ENCODE results near the gene TM4SF4. TPM values are rescaled to one million over a fixed set of nuclear protein-coding genes. Genes with fewer than 3 reads are reported as not detected.
A peak's percentile ranks its signal among the peaks of the same experiment; 100 is the strongest.

The TM4SF4 gene
- total and polyA plus RNA-seq, 2 donors (not counting 1 experiment from before 2014, with no cell fraction given) = 1.7 TPM

GRCh38 chr3:149448331-149448831 is 26.1 kb upstream of the TM4SF4 start:
- peak; percentile 70 to 88 for DNase-seq (ENCODE audit: low read depth in 2 of 2)
- peaks cover 25% of the 10 kb centered on the region for H3K4me1 ChIP-seq (ENCODE audit: control insufficient read depth, extremely low read depth, insufficient read depth, low read length)
- TF ChIP-seq EZH2 (IDR thresholded peaks at IDR 0.05; ENCODE audit: low read length, missing control alignments) (no peak), CTCF (conservative IDR thresholded peaks at IDR 0.05 in 1 of 2, IDR thresholded peaks at IDR 0.05 in 1 of 2; ENCODE audit: low read depth in 1 of 2, low read length in 2 of 2) (no peak)
- no peaks in the 10 kb centered on the region for H4K20me1 ChIP-seq (ENCODE audit: control insufficient read depth, extremely low read depth, insufficient read depth, low read length)
- no peak overlapping the region for H3K4me3 ChIP-seq (replicated peaks in 1 of 4; ENCODE audit: control extremely low read depth in 1 of 4, insufficient read depth in 1 of 4, low read depth in 3 of 4, low read length in 4 of 4)
- no peaks in the 10 kb centered on the region for H3K79me2 ChIP-seq (ENCODE audit: control insufficient read depth, insufficient read depth, low read length)
- H3K36me3 ChIP-seq (ENCODE audit: control insufficient read depth, insufficient read depth, low read length) = no peaks in the 10 kb centered on the region
- H3K9ac ChIP-seq (ENCODE audit: insufficient read depth, low read length) = no peak overlapping the region
- peak overlapping the region; percentile 7 for H3K27ac ChIP-seq (ENCODE audit: insufficient read depth, low read length)
- no peaks in the 10 kb centered on the region for H3K9me3 ChIP-seq (ENCODE audit: control insufficient read depth, insufficient read depth, low read depth, low read length)
- H3K27me3 ChIP-seq (ENCODE audit: control insufficient read depth, insufficient read depth, low read length) = no peaks in the 10 kb centered on the region
- H3K4me2 ChIP-seq (ENCODE audit: extremely low read depth, insufficient read depth, low read length) = peak overlapping the region; percentile 5
- H2AFZ ChIP-seq (ENCODE audit: low read length) = no peak overlapping the region

- no peaks in the 10 kb centered on the region for H4K20me1 ChIP-seq (ENCODE audit: control insufficient read depth, extremely low read depth, insufficient read depth, low read length)
- H3K36me3 ChIP-seq (ENCODE audit: control insufficient read depth, insufficient read depth, low read length) = no peaks in the 10 kb centered on the region
- H3K4me1 ChIP-seq (ENCODE audit: control insufficient read depth, extremely low read depth, insufficient read depth, low read length) = peaks cover 20% of the 10 kb centered on the region
- no peaks in the 10 kb centered on the region for H3K27me3 ChIP-seq (ENCODE audit: control insufficient read depth, insufficient read depth, low read length)
- H3K9me3 ChIP-seq (ENCODE audit: control insufficient read depth, insufficient read depth, low read depth, low read length) = no peaks in the 10 kb centered on the region
- H3K4me3 ChIP-seq (replicated peaks in 1 of 4; ENCODE audit: control extremely low read depth in 1 of 4, insufficient read depth in 1 of 4, low read depth in 3 of 4, low read length in 4 of 4) = no peak overlapping the region
- no peak overlapping the region for H3K4me2 ChIP-seq (ENCODE audit: extremely low read depth, insufficient read depth, low read length)
- TF ChIP-seq CTCF (conservative IDR thresholded peaks at IDR 0.05 in 1 of 2, IDR thresholded peaks at IDR 0.05 in 1 of 2; ENCODE audit: low read depth in 1 of 2, low read length in 2 of 2) = no peak
- no peak for TF ChIP-seq EZH2 (IDR thresholded peaks at IDR 0.05; ENCODE audit: low read length, missing control alignments)
- H2AFZ ChIP-seq (ENCODE audit: low read length) = no peak overlapping the region
- no peak overlapping the region for H3K9ac ChIP-seq (ENCODE audit: insufficient read depth, low read length)
- H3K27ac ChIP-seq (ENCODE audit: insufficient read depth, low read length) = peak overlapping the region; percentile 7
- H3K79me2 ChIP-seq (ENCODE audit: control insufficient read depth, insufficient read depth, low read length) = no peaks in the 10 kb centered on the region
- DNase-seq (ENCODE audit: low read depth in 2 of 2) = no peak
Measured at GRCh38 chr3:149449182-149449581, 25.3 kb upstream of the TM4SF4 start.

GRCh38 chr3:149449799-149450198 is 24.7 kb upstream of the TM4SF4 start:
- Histone ChIP-seq H3K4me3 (replicated peaks in 1 of 4; ENCODE audit: control extremely low read depth in 1 of 4, insufficient read depth in 1 of 4, low read depth in 3 of 4, low read length in 4 of 4) (no peak overlapping the region), H2AFZ (ENCODE audit: low read length) (peak overlapping the region; percentile 21), H4K20me1 (ENCODE audit: control insufficient read depth, extremely low read depth, insufficient read depth, low read length) (no peaks in the 10 kb centered on the region), H3K79me2 (ENCODE audit: control insufficient read depth, insufficient read depth, low read length) (no peaks in the 10 kb centered on the region), H3K9ac (ENCODE audit: insufficient read depth, low read length) (no peak overlapping the region), H3K4me1 (ENCODE audit: control insufficient read depth, extremely low read depth, insufficient read depth, low read length) (peaks cover 20% of the 10 kb centered on the region), H3K36me3 (ENCODE audit: control insufficient read depth, insufficient read depth, low read length) (no peaks in the 10 kb centered on the region), H3K27me3 (ENCODE audit: control insufficient read depth, insufficient read depth, low read length) (no peaks in the 10 kb centered on the region), H3K4me2 (ENCODE audit: extremely low read depth, insufficient read depth, low read length) (no peak overlapping the region), H3K27ac (ENCODE audit: insufficient read depth, low read length) (no peak overlapping the region), H3K9me3 (ENCODE audit: control insufficient read depth, insufficient read depth, low read depth, low read length) (no peaks in the 10 kb centered on the region)
- TF ChIP-seq EZH2 (IDR thresholded peaks at IDR 0.05; ENCODE audit: low read length, missing control alignments) (no peak), CTCF (conservative IDR thresholded peaks at IDR 0.05 in 1 of 2, IDR thresholded peaks at IDR 0.05 in 1 of 2; ENCODE audit: low read depth in 1 of 2, low read length in 2 of 2) (no peak)
- DNase-seq (ENCODE audit: low read depth in 2 of 2) = peak in 1 of 2 donors; percentile 80
